GM04504 (cell line): ENCODE data around the gene FBLN1.

Experiments
- DNase-seq: peaks from one replicate; pipeline ENCODE4 v3.0.0-alpha.2; 2012; ENCODE audit warnings: low read depth

FBLN1 gene

DNA sequence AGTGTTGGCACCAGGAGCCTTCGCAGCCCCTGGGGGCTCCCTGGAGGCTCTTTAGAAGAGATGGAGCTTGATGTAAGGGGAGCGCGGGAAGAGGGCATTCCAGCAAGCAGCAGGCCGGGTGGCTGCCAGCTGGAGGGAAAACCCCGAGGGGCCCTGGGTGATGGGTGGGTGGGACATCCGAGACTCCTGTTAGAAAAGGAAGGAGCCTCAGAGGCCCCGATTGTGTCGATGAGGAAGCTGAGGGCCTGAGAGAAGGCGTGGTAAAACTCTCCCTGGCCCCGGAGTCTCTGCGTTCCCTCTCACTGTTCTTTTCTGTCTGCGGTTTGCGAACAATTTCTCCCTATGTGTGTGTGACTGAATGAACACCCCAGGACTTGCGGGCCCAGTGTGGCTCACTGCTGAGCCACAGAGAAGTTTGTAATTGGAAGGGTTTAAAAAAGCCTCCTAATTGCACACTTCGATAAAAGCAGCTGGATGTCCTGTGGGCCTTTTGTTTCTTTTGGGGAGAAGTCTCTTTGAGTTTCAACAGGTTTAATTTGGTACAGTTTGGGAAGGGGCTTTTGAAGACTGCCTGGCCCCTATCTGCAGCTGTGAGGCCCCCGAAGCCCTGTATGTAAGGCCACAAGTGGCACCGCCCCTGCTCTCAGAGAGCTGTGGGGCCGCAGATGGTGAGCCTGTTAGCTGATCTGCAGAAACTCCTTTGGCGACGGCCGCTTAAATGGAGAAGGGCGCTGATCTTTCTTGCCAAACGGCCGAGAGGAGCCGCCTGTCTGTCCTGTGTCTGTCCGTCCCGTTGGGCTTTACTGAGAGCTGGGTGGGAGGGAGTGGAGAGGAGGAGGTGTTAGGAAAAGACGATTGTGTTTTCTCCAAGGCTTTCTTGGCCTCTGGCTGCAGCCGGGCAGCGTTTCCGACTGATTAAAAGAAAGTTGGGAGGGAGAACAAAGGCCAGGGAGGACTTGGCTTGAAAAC is 2.0 kb downstream of the FBLN1 start:
- DNase-seq, result no peak

DNA sequence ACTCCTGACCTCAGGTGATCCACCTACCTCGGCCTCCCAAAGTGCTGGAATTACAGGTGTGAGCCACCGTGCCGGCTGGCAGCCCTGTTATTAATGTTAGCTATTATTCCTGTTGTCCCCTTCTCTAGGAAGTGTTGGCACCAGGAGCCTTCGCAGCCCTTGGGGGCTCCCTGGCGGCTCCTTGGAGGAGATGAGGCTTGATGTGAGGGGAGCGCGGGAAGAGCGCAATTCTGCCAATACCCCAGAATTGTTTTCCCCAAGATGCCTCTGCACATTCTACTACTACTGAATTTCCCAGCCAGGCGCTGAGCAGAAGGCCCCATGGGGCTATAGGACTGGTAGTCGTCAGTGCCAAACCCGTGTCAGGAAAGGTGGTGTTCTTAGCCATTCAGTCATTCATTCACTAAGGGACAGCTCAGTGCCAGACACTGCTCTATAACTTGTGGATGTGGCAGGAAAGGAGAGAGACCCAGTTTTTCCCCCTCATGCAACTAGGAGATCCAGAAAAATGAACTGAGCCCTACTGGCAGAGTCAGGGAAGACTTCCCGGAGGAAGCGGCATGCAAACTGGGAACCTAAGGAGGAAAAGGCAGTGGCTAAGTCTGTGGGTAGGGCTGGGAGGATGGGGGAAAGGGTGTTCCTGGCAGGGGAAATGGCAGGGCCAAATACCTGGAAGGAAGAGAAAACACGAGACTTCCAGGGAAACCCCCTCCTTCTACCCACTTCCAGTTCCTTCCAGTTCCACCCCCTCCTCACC is 3.5 kb downstream of the FBLN1 start:
- DNase-seq, result no peak

DNA sequence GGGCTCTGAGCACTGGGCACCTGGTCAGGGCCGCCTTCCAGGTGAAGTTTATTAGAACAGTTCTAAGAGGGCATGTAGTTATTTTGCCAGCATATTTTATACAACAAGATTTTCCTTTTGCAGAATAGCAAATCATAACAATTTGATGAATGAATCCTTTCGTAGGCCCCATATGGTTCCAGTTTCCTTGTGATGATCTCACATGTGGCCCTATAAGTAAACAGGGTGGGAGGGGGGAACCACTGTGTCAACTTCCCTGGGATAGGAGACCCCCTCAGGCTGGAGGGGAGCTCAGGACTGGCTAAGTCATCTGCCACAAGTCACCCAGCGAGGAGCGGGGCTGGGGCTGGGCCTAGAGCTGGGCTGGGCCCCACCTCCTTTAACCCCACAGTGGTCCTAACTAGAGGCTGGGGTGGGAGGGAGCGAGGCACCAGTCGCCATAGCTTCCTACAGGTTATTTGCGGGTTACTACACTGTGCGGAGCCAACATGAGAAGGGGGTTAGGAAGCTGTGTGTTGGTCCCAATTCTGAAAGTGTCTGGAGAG is 4.2 kb downstream of the FBLN1 start:
- no peak for DNase-seq

DNA sequence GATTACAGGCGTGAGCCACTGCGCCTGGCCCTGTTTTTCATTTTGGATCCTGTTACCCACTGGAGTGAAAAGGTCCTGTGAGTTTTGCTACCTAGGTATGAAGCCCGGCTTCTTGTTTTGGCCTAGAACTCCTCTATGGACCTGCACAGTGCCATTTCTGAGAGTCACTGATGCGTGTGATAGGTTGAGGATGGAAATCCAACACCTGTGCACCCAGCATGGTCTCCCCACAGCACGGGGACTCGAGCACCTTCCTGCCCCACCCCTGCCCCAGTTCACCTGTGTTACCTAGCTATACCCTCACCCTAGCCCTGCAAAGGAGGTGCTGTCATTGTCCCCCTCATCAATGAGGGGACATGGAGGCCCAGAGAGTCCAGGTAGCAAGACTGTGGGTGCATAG is 5.1 kb downstream of the FBLN1 start:
- DNase-seq, result no peak

DNA sequence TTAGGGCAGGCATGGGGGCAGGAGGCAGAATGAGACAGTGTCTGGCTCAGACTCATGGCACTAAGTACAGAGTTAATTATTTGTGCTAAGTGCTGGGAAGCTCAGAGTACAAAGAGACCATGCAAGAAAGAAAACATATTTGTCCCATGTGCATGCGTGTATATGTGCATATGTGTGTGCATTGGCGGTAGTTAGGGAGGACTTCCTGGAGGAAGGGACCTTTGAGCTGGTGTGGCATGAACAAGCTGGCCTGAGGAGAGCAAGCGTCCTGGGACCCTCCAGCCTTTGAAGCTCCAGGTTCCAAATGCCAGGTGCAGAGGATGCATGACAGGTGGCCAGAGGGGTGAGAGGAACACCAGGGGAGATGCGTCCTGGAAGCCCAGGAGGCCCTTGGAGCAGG is 6.1 kb downstream of the FBLN1 start:
- DNase-seq, result no peak

DNA sequence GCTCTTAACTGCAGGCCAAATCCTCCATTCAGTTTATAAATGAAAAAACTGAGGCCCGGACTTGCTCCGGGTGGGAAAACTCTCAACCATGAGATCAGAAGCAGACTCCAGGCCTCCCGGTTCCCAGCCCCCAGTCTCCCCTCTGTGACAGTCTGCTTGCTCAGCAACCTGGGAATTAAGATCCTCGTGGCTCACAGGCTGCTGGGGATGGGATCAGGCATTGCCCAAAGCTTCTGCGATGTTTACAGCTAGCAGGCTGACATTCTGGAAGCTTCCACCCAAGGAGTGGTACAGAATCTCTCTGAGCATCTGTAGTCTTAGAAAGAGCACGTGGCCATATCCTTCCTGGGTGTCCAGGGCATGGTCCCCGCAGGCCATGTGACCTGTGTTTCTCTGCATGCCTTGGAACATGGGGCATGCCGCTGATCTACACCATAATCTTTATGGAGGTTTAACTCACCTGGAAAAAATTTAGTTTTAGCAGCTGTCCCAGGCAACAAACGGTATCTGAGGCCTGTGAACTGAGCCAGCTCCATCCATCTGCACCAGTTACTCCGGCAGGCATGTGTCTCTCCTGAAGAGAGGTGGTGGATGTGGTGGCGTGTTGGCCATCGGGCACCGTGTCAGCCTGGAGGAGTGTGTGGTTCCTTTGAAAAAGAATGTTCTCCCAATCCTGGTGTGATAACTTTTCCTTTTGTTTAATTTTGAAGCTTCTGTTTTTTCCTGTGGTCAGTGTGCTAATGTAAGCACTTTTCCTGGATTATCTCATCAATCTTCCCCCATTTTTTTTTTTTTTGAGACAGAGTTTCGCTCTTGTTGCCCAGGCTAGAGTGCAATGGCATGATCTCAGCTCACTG is 7.9 kb downstream of the FBLN1 start:
- DNase-seq, result no peak

DNA sequence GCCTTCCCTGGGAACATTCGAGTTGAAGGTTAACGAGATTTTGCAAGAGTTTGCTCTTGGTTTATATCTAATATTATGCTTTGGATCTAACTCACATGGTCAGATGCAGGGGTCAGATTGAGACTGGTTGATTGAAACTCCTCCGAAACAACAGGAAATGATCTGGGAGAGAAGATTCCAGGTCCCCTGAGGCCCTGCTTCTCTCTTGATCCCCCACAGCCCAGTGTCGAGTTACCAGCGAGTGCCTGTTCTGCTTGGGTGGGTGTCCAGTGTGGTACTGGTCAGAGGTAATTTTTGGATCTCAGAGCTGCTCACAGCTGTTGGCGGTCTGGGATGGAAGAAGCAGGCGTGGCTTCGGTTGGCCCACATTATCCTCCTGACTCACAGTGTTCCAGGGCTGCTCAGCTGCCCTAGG is 9.2 kb downstream of the FBLN1 start:
- peak; percentile 72 for DNase-seq

DNA sequence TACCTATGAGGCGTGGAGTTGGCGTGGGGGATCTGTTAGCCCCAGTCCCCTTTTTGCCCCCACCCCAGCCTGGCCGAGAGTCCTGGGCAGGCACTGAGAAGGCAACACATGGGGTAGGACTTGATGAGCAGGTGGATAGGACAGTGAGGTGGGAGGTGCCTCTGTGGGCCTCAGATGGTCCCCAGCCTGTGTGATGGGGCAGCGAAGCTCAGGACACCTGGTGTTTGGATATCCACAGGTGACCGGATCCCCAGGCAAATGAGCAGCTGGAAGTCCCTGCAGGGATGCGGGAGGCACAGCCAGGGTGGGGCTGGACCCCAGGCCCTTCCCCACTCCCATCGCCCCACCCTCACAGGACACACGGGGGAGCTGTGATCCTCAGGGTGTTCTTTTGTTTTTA is 9.7 kb downstream of the FBLN1 start:
- no peak for DNase-seq

DNA sequence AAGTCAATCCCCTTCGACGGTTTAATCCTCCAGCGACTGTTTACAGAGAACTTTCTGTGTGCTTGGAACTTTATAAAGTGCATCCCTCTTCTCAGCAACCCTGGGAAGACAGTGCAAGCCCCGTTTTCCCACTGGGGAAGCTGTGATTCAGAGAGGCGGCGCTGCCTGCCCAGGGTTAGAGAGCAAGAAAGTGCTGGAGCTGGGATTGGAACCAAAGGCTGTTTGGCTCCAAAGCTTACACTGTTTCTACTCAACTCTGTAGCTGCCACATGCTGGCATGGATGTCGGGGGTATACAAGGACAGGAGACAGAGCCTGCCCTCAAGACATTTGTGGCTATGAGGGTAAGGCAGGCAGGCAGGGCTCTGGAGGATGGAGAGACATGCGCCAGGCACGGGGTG is 13.0 kb downstream of the FBLN1 start:
- no peak for DNase-seq

DNA sequence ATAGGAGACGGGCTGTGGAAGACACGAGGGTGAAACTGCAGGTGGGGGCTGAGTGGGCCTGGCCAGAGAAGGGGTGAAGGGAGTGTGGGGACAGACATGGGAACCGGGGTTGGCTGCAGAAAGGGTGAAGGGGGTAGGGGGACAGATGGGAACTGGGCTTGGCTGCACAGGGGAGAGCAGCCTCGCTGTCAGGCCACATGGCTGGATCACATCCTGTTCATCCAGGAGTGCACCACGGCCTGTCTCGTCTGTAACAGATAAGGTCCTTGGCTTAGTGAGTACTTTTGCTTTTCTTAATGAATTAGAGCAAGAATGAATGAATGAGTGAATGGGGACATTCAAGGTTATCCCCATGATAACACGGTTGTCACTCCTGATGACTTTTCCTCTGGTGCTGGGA is 13.5 kb downstream of the FBLN1 start:
- no peak for DNase-seq

DNA sequence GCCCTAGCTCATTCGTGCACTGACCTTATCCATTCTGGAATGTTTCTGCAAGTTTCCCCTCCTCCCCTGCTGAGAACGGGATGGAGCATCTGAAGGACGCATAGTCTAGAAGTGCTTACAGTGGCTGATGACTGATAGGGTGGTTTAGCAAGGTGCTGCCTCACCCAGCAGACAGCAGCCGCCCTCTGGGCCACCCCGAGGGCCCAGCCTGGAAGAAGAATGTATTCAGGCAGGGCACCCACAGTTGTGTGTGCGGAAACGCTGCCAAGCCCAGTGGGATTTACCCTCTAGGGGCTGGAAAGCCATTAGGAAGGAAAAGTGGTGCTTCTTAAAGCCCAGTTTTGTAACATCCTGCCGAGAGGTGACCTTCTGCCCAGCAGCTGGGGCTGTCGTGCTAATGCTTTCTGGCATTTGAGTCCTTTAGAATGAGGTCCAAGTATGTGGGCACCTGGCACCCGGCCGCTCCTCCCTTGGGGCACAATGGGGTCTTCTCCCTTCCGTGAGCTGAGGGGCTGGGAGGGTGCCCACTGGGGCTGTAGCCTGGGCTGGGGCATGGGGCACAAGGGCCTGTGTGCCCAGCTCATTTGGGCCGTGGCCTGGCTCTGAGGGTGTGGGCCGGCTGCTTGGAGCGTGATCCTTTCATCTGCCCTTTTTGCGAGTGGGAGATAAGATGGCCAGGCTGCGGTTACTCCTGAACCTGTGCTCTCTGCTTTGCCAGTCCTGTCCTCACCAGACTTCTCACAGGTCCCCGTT is 14.4 kb downstream of the FBLN1 start:
- no peak for DNase-seq

DNA sequence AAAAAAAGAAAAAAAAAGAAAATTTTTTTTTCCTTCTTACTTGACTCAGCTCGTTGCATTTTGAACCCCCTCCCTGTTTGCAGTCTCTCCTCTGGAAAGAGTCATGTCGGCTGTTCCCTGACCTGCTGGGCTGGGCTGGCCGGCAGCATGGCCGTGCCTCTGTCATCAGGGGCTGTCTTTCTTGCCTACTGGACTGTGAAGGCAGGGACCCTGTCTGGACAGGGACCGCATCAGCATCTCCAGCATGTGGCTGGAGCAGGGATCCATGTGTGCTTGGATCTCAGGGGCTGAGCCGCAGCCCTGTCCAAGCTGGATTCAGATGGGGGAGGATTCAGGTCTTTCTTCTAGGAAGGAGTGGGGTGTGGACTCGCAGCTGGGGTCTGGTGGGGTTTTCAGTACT is 15.5 kb downstream of the FBLN1 start:
- DNase-seq, result no peak

DNA sequence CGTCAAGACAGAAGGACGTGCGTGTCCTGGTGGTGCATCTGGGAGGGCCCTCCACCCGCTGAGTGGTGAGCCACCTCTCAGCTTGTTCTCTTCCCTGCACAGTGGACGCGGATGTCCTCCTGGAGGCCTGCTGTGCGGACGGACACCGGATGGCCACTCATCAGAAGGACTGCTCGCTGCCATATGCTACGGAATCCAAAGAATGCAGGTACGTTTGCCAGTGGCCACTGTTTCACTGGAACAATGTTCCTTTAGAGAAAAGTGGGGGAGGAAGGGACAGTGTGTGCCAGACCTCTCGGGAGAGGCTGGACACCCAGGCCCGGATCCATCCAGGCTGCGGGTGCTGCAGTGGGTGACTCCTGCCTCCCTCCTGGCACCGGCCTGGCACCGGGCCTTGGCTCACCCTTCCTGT is 15.9 kb downstream of the FBLN1 start:
- no peak for DNase-seq

DNA sequence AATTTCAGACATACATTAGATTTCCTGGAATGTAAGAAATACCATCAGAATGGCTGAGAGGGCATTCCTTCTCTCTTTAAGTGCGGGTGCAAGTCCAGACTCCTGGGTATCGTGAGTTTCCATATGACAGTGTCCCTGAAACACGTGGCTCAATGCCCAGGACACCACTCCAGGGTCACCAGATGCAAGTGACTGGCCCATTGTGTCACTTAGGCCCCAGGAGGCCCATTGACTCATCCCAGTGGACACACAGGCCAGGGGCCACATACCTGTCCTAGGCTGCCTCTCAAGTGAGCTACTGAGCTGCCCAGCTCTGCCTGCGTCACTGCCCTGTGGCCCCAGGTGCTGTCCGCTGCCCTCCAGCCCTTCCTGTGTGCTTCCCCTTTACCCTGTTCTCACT is 18.5 kb downstream of the FBLN1 start:
- DNase-seq, result no peak

DNA sequence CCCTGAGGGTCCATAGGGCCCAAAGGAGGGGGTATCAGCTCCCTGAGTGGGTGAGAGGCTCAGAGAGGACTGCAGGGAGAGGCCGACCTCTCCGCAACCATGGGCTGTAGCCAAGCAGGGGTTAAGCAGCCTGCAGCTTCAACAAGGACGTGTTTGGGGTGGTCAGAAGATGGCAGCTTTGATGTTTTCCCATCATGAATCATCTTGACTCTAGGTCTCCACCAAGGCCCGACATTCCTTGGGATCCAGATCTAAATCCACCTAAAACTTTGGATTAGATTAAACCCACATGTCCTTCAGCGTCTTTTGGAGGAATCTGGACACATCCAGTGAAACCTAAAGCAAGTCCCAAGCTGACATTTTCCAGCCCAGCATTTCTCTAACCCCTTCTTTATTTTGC is 19.8 kb downstream of the FBLN1 start:
- DNase-seq, result no peak

DNA sequence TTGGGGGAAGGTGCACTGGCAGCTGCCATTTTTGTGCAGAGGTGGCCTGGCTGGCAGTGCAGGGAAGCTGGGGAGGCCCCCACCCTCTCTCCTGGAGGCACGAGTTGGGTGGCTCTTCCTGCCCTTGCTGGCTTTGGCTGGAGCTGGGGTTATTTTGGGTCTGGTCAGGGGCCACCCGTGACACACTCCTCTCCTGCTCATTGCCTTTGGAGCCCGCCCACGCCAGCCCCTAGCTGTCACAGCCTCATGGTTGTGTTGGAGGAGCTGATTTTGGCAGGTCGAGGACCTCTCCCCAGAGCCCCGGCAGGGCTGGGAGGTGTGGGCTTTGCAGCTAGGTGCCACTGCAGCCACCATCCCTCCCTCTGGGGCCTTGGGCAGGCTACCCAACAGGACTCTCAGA is 21.5 kb downstream of the FBLN1 start:
- no peak for DNase-seq

DNA sequence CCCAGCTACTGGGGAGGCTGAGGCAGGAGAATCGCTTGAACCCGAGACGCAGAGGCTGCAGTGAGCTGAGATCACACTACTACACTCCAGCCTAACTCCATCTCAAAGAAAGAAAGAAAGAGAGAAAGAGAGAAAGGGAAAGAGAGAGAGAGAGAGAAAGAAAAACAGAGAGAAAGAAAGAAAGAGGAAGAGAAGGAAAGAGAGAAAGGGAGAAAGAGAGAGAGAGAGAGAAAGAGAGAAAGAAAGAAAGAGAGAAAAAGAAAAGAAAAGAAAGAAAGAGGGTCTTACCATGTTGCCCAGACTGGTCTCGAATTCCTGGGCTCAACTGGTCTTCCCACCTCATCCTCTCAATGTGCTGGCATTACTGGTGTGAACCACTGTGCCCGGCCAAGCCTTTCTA is 22.3 kb downstream of the FBLN1 start:
- DNase-seq, result no peak

DNA sequence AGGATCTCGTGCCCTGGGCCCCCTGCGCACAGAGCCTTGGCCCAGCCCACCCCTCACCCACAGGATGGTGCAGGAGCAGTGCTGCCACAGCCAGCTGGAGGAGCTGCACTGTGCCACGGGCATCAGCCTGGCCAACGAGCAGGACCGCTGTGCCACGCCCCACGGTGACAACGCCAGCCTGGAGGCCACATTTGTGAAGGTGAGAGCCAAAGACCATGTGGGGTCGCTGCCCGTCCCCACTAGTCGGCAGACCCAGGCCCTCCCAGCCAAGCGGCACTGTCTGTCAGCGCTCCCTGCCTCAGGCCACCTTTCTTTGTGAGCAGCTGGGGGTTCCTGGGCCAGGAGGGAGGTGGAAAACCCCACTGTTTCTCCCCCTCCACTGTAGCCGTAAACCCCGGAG is 22.8 kb downstream of the FBLN1 start:
- DNase-seq, result no peak

DNA sequence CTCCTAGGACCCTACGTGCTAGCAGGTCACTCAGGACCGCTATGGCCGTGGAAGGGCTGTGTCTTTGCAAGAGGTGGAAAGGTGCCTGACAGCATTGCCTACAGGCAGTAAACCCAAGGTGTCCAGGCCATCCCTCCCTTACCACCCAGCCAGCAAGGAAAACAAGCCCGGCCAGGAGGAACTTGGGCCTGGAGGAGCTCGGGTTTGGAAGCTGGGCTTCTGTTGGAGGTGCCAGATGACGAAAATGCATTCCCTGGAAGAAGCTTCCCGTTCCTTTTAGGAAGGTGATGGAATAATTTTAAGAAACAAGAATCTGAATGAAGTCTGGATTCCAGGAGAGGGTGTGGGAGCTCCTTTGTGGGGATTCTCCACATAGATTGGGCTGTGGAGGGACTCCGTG is 23.6 kb downstream of the FBLN1 start:
- DNase-seq, result no peak

DNA sequence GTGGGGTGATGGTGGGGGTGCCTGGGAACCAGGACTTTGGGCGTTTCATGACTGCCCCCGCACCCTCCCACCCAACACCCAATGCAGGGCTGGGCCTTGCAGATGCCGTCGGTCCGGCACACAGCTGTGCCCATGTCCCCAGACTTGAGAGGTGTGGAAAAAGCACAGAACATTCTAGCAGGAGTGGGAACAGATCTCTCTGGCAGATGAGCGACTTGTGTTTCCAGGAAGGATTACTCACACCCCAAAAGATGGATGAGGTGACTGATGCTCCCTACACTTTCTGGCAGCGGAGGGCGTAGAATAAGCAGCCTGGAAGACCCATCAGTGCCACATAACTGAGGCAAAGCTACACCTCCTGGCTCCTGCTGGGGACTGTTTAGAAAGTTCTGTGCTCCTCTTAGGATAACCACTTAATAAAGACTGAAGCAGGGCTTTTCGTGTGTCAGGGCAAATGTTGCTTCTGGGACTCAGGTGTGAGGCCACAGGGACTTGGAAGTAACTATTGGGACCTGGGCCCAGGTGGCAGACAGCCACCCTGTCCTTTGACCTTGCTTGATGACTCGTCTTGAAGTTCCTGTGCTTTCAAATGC is 24.2 kb downstream of the FBLN1 start:
- no peak for DNase-seq

DNA sequence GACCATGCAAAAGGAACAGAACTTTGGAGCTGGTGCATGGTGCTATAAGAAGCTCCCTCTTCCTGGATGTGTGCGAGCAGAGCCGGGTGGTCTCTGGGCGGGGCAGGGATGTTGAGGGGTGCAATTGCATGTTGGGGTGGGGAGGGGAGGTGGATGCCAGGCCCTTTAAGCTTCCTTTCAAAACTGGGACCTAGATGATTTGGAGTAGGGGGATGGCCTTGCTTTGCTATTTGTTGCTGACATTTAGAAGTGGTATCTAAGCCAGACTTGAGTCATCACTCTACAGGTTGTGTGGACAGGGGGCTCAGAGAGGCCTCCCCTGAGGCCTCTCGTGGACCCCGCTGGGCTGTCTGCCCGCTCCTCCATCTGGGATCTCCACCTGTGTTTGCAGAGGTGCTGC is 24.8 kb downstream of the FBLN1 start:
- no peak for DNase-seq
